ENCODE measurements around the gene LRP1B.

LRP1B gene

GRCh38 chr2:140918426-140918825, 1212.4 kb downstream of the LRP1B start:
- ChIA-PET POLR2A (no interaction called here), CTCF (no interaction called here)
- DNase-seq (ENCODE audit: extremely low spot score), result no peak
- TF ChIP-seq CTCF (IDR thresholded peaks at IDR 0.05; ENCODE audit: control extremely low read depth, extremely low read depth, low read depth, missing control alignments), result no peak

GRCh38 chr2:140916410-140916809, 1214.4 kb downstream of the LRP1B start:
- POLR2A ChIA-PET, result no interaction called here
- TF ChIP-seq CTCF (IDR thresholded peaks at IDR 0.05; ENCODE audit: control extremely low read depth, extremely low read depth, low read depth, missing control alignments), result no peak
- no peak for DNase-seq (ENCODE audit: extremely low spot score)
- CTCF ChIA-PET, result interaction anchor here (1.3 kb wide), 1 partner anchor 11 kb away, joined by 3 read pairs; no protein-coding TSS in a partner anchor

GRCh38 chr2:140910683-140911082, 1220.1 kb downstream of the LRP1B start:
- CTCF ChIA-PET, result no interaction called here
- no peak for DNase-seq (ENCODE audit: extremely low spot score)
- POLR2A ChIA-PET, result no interaction called here
- no peak for TF ChIP-seq CTCF (IDR thresholded peaks at IDR 0.05; ENCODE audit: control extremely low read depth, extremely low read depth, low read depth, missing control alignments)

- no peak for TF ChIP-seq CTCF (IDR thresholded peaks at IDR 0.05; ENCODE audit: control extremely low read depth, extremely low read depth, low read depth, missing control alignments)
- no peak for DNase-seq (ENCODE audit: extremely low spot score)
- ChIA-PET POLR2A (no interaction called here), CTCF (interaction anchor here (1.5 to 1.8 kb wide), 2 partner anchors 11 to 18 kb away, joined by 3 to 4 read pairs; no protein-coding TSS in a partner anchor)
Observed at GRCh38 chr2:140905083-140905781, 1225.6 kb downstream of the LRP1B start.

- POLR2A ChIA-PET, result no interaction called here
- no peak for DNase-seq (ENCODE audit: extremely low spot score)
Observed at GRCh38 chr2:140895378-140895777, 1235.4 kb downstream of the LRP1B start.

GRCh38 chr2:140893685-140894084, 1237.1 kb downstream of the LRP1B start:
- ChIA-PET CTCF (interaction anchor here (1.1 kb wide), 1 partner anchor 9 kb away, joined by 3 read pairs; no protein-coding TSS in a partner anchor), POLR2A (no interaction called here)
- DNase-seq (ENCODE audit: extremely low spot score), result no peak
- no peak for TF ChIP-seq CTCF (IDR thresholded peaks at IDR 0.05; ENCODE audit: control extremely low read depth, extremely low read depth, low read depth, missing control alignments)

More at GRCh38 chr2:140895378-140895777, 1235.4 kb downstream of the LRP1B start:
- CTCF ChIA-PET, result interaction anchor here (1.4 kb wide), 1 partner anchor 10 kb away, joined by 3 read pairs; no protein-coding TSS in a partner anchor
- no peak for TF ChIP-seq CTCF (IDR thresholded peaks at IDR 0.05; ENCODE audit: control extremely low read depth, extremely low read depth, low read depth, missing control alignments)

Measured in GM10248 (cell line).